GM19397 (cell line): ENCODE results near the gene KRT17.
A peak's percentile ranks its signal among the peaks of the same experiment; 100 is the strongest.

Experiments
- ATAC-seq: cut with Tn5 transposase; IDR thresholded peaks from one replicate; pipeline ENCODE4 v1.9.1; 2021; ENCODE audit warnings: mild to moderate bottlenecking, moderate library complexity; ENCODE audit not compliant: unreplicated experiment

KRT17 gene

GRCh38 chr17:41624208-41625101, at the start of gene KRT17:
Gene KRT17, minus strand, starts transcription at chr17:41624575. Its CDS starts 66 bp downstream, at chr17:41624509.
- no peak for ATAC-seq

- ATAC-seq: no peak
Observed at GRCh38 chr17:41672153-41672552, 47.8 kb upstream of the KRT17 start.

DNA sequence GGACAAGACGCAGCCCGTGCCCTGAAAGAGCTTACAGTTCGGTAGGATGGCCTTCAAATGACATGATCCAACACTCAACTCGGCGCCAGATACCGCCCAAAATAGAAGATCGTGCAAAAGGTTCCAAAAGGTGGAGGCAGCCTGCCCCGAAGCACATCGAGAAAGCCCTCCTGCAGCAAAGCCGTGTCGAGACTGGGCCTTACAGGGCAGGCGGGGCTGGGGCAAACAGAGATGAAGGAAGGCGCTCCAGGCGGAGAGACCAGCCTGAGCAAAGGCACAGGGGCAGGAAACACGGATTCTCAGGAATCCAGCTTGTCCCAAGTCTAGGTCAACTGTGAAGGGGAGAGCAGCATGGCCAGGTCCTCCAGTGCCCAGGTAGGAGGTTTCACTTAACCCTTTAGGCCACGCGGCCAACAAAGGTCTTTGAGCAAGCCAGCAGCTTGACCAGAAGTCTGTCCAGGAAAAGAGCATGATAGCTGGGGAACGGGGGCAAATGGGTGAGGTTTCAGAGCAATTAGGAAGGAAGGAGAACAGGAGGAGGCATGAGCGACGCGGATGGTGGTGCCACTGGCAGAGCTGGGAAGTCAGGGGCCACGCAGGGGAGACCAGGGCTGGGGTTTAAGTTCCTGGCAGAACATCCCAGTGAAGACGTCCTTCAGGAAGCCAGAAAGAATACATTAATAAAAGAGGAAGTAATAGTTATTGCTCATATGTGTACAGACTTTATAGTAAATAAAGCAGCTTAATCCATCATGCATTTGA, 43.1 kb upstream of the KRT17 start:
- no peak for ATAC-seq

DNA sequence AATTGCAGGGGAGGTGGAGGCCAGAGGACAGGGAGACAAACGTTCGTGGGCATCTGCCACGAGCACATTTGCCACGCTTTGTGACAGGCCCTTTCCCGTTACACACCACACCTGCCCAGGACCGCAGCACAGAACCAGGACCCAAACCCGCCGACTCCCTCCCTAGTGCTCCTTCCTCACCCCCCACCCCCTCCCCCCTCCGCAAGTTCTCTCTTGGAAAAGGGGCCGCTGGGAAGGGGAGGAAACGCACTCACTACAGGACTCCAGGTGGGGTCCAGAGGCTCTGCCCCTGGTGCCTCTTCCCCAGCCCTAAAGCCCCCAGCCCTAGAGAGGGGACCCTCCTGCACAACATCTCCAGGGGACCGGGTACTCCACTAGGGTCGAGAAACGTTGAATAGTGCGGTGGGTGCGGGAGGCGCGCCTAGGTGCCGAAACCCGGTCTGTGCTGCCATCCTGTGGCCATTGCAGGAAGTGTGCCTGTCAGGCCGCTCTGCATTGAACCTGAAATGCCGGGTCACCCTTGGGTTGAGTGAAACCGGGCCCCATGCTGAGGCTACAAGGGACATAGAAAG, 42.4 kb upstream of the KRT17 start:
- ATAC-seq: no peak

GRCh38 chr17:41666237-41666641, 41.9 kb upstream of the KRT17 start:
- ATAC-seq: peak; percentile 31

GRCh38 chr17:41665566-41666236, 41.3 kb upstream of the KRT17 start:
- peak; percentile 75 for ATAC-seq

- ATAC-seq: no peak
Observed at GRCh38 chr17:41664587-41665565, 40.5 kb upstream of the KRT17 start.

- ATAC-seq: no peak
Observed at GRCh38 chr17:41664172-41664457, 39.7 kb upstream of the KRT17 start.

- ATAC-seq: no peak
Observed at GRCh38 chr17:41663451-41664171, 39.2 kb upstream of the KRT17 start.

DNA sequence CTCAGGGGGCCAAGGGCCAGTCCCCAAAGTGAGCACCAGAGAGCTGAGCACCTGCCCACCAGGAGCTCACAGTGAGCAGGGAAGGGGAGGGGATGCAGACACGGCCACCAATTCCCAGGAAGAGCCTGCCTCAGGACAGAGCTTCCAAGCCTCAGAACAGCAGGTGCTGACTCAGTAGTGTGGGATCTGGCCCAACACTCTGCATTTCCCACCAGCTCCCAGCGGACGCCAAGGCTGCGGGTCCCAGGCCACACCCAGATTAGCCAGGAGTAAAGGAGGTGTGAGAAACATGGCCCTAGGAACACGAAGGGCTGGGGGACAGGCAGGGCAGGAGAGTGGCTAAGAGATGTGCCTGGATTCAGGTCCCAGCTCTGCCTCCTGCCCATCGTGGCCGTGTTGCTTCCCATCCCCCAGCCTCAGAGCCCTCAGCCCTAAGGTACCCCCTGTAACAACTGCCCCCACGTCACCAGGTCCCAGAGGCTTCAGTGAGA, 35.9 kb upstream of the KRT17 start:
- no peak for ATAC-seq

GRCh38 chr17:41659427-41660212, 35.2 kb upstream of the KRT17 start:
- ATAC-seq: no peak

GRCh38 chr17:41658846-41659245, 34.5 kb upstream of the KRT17 start:
- ATAC-seq: no peak

- ATAC-seq: no peak
Observed at GRCh38 chr17:41657936-41658335, 33.6 kb upstream of the KRT17 start.

- no peak for ATAC-seq
Observed at GRCh38 chr17:41657176-41657754, 32.9 kb upstream of the KRT17 start.

- no peak for ATAC-seq
Observed at GRCh38 chr17:41656249-41657023, 32.1 kb upstream of the KRT17 start.

- no peak for ATAC-seq
Observed at GRCh38 chr17:41655611-41656111, 31.3 kb upstream of the KRT17 start.
